ENCODE measurements around the gene PZP.
"Not testable (repeated sequence)": the region's sequence is repeated elsewhere in the genome, so short reads cannot be mapped to it uniquely, and the experiment has no call there.

The PZP gene

GRCh38 chr12:9221483-9221882 is 13.3 kb upstream of the PZP start:
- H3K36me3 ChIP-seq (ENCODE audit: insufficient read depth, low read length) = no peaks in the 10 kb centered on the region
- H3K4me2 ChIP-seq (ENCODE audit: low read depth, low read length, poor library complexity, severe bottlenecking) = no peak overlapping the region
- H3F3A ChIP-seq (ENCODE audit: low read depth) = no peaks in the 10 kb centered on the region
- no peaks in the 10 kb centered on the region for H3K9me3 ChIP-seq (ENCODE audit: insufficient read depth, low read depth, low read length)
- H3K9ac ChIP-seq (ENCODE audit: low read depth, low read length, poor library complexity, severe bottlenecking) = no peak overlapping the region
- TF ChIP-seq EZH2phosphoT487 (IDR thresholded peaks at IDR 0.05; ENCODE audit: borderline replicate concordance) (no peak), CTCF (conservative IDR thresholded peaks at IDR 0.05; ENCODE audit: low read length) (no peak)
- no peaks in the 10 kb centered on the region for H3K27me3 ChIP-seq (ENCODE audit: insufficient read depth, low read length, poor library complexity, severe bottlenecking)
- no peaks in the 10 kb centered on the region for H3K9me2 ChIP-seq (replicated peaks; ENCODE audit: low read depth, low read length)
- no peaks in the 10 kb centered on the region for H3K4me1 ChIP-seq (ENCODE audit: insufficient read depth, low read length, poor library complexity, severe bottlenecking)
- no peaks in the 10 kb centered on the region for H4K20me1 ChIP-seq (ENCODE audit: insufficient read depth, low read length, poor library complexity, severe bottlenecking)
- H2AFZ ChIP-seq (ENCODE audit: low read length) = no peak overlapping the region
- H3K4me3 ChIP-seq (ENCODE audit: low read length, poor library complexity, severe bottlenecking) = no peak overlapping the region
- H3K79me2 ChIP-seq (ENCODE audit: insufficient read depth, low read length) = no peaks in the 10 kb centered on the region

GRCh38 chr12:9221011-9221410 is 12.8 kb upstream of the PZP start:
- H3K9ac ChIP-seq (ENCODE audit: low read depth, low read length, poor library complexity, severe bottlenecking); H4K20me1 ChIP-seq (ENCODE audit: insufficient read depth, low read length, poor library complexity, severe bottlenecking); H2AFZ ChIP-seq (ENCODE audit: low read length); H3K79me2 ChIP-seq (ENCODE audit: insufficient read depth, low read length); H3F3A ChIP-seq (ENCODE audit: low read depth); H3K4me3 ChIP-seq (ENCODE audit: low read length, poor library complexity, severe bottlenecking); H3K4me1 ChIP-seq (ENCODE audit: insufficient read depth, low read length, poor library complexity, severe bottlenecking); H3K9me2 ChIP-seq (replicated peaks; ENCODE audit: low read depth, low read length); H3K4me2 ChIP-seq (ENCODE audit: low read depth, low read length, poor library complexity, severe bottlenecking); H3K36me3 ChIP-seq (ENCODE audit: insufficient read depth, low read length); H3K9me3 ChIP-seq (ENCODE audit: insufficient read depth, low read depth, low read length); H3K27me3 ChIP-seq (ENCODE audit: insufficient read depth, low read length, poor library complexity, severe bottlenecking): not testable (repeated sequence)

- Histone ChIP-seq H3K4me2 (ENCODE audit: low read depth, low read length, poor library complexity, severe bottlenecking) (no peak overlapping the region), H3K4me1 (ENCODE audit: insufficient read depth, low read length, poor library complexity, severe bottlenecking) (no peaks in the 10 kb centered on the region), H3K79me2 (ENCODE audit: insufficient read depth, low read length) (no peaks in the 10 kb centered on the region), H3K9ac (ENCODE audit: low read depth, low read length, poor library complexity, severe bottlenecking) (no peak overlapping the region), H4K20me1 (ENCODE audit: insufficient read depth, low read length, poor library complexity, severe bottlenecking) (no peaks in the 10 kb centered on the region), H3K9me3 (ENCODE audit: insufficient read depth, low read depth, low read length) (no peaks in the 10 kb centered on the region), H2AFZ (ENCODE audit: low read length) (no peak overlapping the region), H3K4me3 (ENCODE audit: low read length, poor library complexity, severe bottlenecking) (no peak overlapping the region), H3K9me2 (replicated peaks; ENCODE audit: low read depth, low read length) (no peaks in the 10 kb centered on the region), H3K27me3 (ENCODE audit: insufficient read depth, low read length, poor library complexity, severe bottlenecking) (no peaks in the 10 kb centered on the region), H3K36me3 (ENCODE audit: insufficient read depth, low read length) (no peaks in the 10 kb centered on the region), H3F3A (ENCODE audit: low read depth) (no peaks in the 10 kb centered on the region)
- TF ChIP-seq EZH2phosphoT487 (IDR thresholded peaks at IDR 0.05; ENCODE audit: borderline replicate concordance) (no peak), CTCF (conservative IDR thresholded peaks at IDR 0.05; ENCODE audit: low read length) (no peak)
These were observed 6.3 kb upstream of the PZP start for GRCh38 chr12:9214534-9214933.

GRCh38 chr12:9211687-9212086 is 3.5 kb upstream of the PZP start:
- Histone ChIP-seq H3K36me3 (ENCODE audit: insufficient read depth, low read length) (no peaks in the 10 kb centered on the region), H3K9me3 (ENCODE audit: insufficient read depth, low read depth, low read length) (no peaks in the 10 kb centered on the region)

More at GRCh38 chr12:9211687-9212086, 3.5 kb upstream of the PZP start:
- Histone ChIP-seq H3K9ac (ENCODE audit: low read depth, low read length, poor library complexity, severe bottlenecking) (no peak overlapping the region), H2AFZ (ENCODE audit: low read length) (no peak overlapping the region), H4K20me1 (ENCODE audit: insufficient read depth, low read length, poor library complexity, severe bottlenecking) (no peaks in the 10 kb centered on the region), H3K27me3 (ENCODE audit: insufficient read depth, low read length, poor library complexity, severe bottlenecking) (no peaks in the 10 kb centered on the region), H3K4me1 (ENCODE audit: insufficient read depth, low read length, poor library complexity, severe bottlenecking) (no peaks in the 10 kb centered on the region), H3K9me2 (replicated peaks; ENCODE audit: low read depth, low read length) (no peaks in the 10 kb centered on the region), H3K79me2 (ENCODE audit: insufficient read depth, low read length) (no peaks in the 10 kb centered on the region), H3F3A (ENCODE audit: low read depth) (no peaks in the 10 kb centered on the region), H3K4me2 (ENCODE audit: low read depth, low read length, poor library complexity, severe bottlenecking) (no peak overlapping the region), H3K4me3 (ENCODE audit: low read length, poor library complexity, severe bottlenecking) (no peak overlapping the region)
- no peak for TF ChIP-seq EZH2phosphoT487 (IDR thresholded peaks at IDR 0.05; ENCODE audit: borderline replicate concordance)
- TF ChIP-seq CTCF (conservative IDR thresholded peaks at IDR 0.05; ENCODE audit: low read length) = no peak
